Ovary (tissue), 9 donors: ENCODE results near the gene MSH3. TPM values are rescaled to one million over a fixed set of nuclear protein-coding genes. Genes with fewer than 3 reads are reported as not detected.

Source experiments
- DNase-seq, 5 donors: peaks; one replicate each; pipeline ENCODE4 v3.0.0-alpha.2; 2019 to 2020
- H3K27ac ChIP-seq, 2 donors: fragments of 200-600 bp; one replicate each; pipeline versions ENCODE4 v1.5.1 to v1.8.0; 2019 to 2022
- H3K27me3 ChIP-seq: fragments of 200-600 bp; one replicate; pipeline ENCODE4 v1.8.0; 2022
- H3K36me3 ChIP-seq: fragments of 200-600 bp; sonication (generic); one replicate; pipeline ENCODE4 v1.5.1; 2019
- H3K4me1 ChIP-seq: one replicate; pipeline ENCODE4 v1.8.1; 2013; ENCODE audit warnings: mild to moderate bottlenecking, moderate library complexity; ENCODE audit not compliant: insufficient read depth
- H3K4me3 ChIP-seq: fragments of 200-600 bp; sonication (generic); one replicate; pipeline ENCODE4 v1.5.1; 2017
- H3K9me3 ChIP-seq, 2 donors: fragments of 200-600 bp in 1 of 2; sonication (generic) in 1 of 2; one replicate each; pipeline versions ENCODE4 v1.5.1 to v1.8.1; 2013 to 2019; ENCODE audit warnings: mild to moderate bottlenecking in 1 of 2, moderate library complexity in 1 of 2
- CTCF ChIP-seq, 3 donors: fragments of 450-650 bp in 2 of 3; fragments of 200-600 bp in 1 of 3; IDR thresholded peaks; one replicate each; pipeline versions ENCODE4 v1.5.1 to v1.8.0; 2016 to 2022; ENCODE audit warnings: antibody characterized with exemption in 3 of 3, mild to moderate bottlenecking in 1 of 3
- EP300 ChIP-seq: sonication (generic); formaldehyde crosslinking; IDR thresholded peaks from one replicate; pipeline ENCODE4 v1.6.1; 2017; ENCODE audit warnings: antibody characterized with exemption
- POLR2A ChIP-seq: fragments of 450-650 bp; IDR thresholded peaks from one replicate; pipeline ENCODE4 v1.6.1; 2017; ENCODE audit warnings: antibody characterized with exemption, mild to moderate bottlenecking, moderate library complexity
- WGBS, 3 donors: extraction: QIAGEN DNeasy Blood & Tissue Kit in 1 of 3; methylation state at CpG; one replicate each; pipeline versions ENCODE4 v1.1.5 to v1.1.7; 2013 to 2017; 5-methylcytosine and 5-hydroxymethylcytosine counted together
- intact Hi-C, 4 donors: fragments of 100-400 bp; cut with DNase I; formaldehyde crosslinking; loops; one replicate each; pipeline versions ENCODE4 v1.11.0 to v1.15.1; 2022 to 2023
- polyA plus RNA-seq, 2 donors: library from polyadenylated mRNA; stranded (reverse); fragments of 200-250 nt in 1 of 2; fragments of 350-450 nt in 1 of 2; fragmentation: Illumina TruSeq in 1 of 2; extraction: RNeasy Lipid Tissue Mini Kit (QIAGEN cat#74804) in 1 of 2; gene quantifications; one replicate each; pipeline ENCODE4 v1.2.3, GENCODE V29; 2013 to 2014
- total RNA-seq, 7 donors: library from RNA; depleted of rRNA in 2 of 7; stranded (reverse); fragments of >200 nt in 2 of 7; fragmentation: NEBNext Ultra II Directional in 3 of 7; extraction: Animal tissue kit (Norgen Biotek cat#: 25700) in 3 of 7; gene quantifications; one replicate each; pipeline versions ENCODE4 v1.1.0 to v1.2.4, GENCODE V29; 2016 to 2023
- donor health status: DM: no; HTN: no; CAD: no; lungs with moderate emphysema.
- donor health status: DM: no; HTN: no; CAD: no.
- donor health status: Bipolar disorder and iron deficiency.
- donor health status: DM: yes; HTN: yes; CAD: no.
- donor health status: DM: no; HTN: no; CAD: no.
- donor health status: DM: yes; HTN: yes; CAD: no.

Gene MSH3
- total and polyA plus RNA-seq, 9 donors, result 5.1 to 17.0 (median 13.1) TPM

DNA sequence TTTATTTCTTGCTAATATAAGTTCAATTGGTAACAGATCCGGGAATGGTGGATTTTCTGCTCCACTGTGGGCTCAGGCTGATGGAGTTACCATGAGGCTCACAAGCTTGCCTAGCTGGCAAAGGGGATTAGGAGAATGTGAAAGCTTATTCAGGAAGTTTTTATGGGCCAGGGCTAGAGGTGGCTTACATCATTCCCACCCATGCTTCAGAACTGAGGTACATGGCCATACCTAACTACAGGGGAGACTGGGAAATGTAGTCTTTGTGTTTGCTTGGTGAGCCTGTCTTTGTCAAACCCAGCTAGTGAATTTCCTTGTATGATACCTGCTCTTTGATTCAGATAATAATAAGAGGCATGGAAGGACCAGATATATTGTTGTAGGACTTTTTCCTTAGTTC lies 106.2 kb downstream of the MSH3 start:
- DNase-seq, result no peak
- WGBS, 3 donors, result 100% methylated on average over 1 of the region's 1 CpG
- TF ChIP-seq CTCF (IDR thresholded peaks at IDR 0.05) (no peak), POLR2A (no peak), EP300 (no peak)
- no peaks in the 10 kb centered on the region for H3K27me3 ChIP-seq
- intact Hi-C loops, result no loop called here
- H3K4me3 ChIP-seq, result no peak overlapping the region
- no peaks in the 10 kb centered on the region for H3K36me3 ChIP-seq
- no peak overlapping the region for H3K27ac ChIP-seq
- no peaks in the 10 kb centered on the region for H3K9me3 ChIP-seq
- no peaks in the 10 kb centered on the region for H3K4me1 ChIP-seq

DNA sequence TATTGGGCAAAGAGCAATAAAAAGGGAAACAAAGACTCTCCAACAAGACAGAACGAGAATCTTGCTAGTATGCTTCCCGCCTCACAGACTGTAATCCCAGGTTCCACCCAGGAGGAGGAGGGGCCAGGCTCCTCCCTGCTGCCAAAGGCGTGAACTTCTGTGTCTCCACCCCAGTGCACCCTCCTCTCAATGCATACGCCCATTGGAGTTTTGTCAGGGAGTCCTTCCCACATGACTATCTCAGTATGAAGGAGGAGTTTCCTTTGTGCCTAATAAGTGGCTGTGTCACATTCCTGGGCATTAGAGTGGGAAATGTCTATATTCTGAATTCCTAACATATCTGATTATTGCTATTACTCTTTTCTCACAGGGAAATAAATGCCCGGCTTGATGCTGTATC lies 106.7 kb downstream of the MSH3 start:
- Histone ChIP-seq H3K27me3 (no peaks in the 10 kb centered on the region), H3K9me3 (no peaks in the 10 kb centered on the region), H3K4me1 (no peaks in the 10 kb centered on the region), H3K27ac (no peak overlapping the region), H3K36me3 (no peaks in the 10 kb centered on the region), H3K4me3 (no peak overlapping the region)
- TF ChIP-seq EP300 (no peak), POLR2A (no peak), CTCF (IDR thresholded peaks at IDR 0.05) (no peak)
- 95 to 97% (median 95%) methylated on average over 5 of the region's 5 CpGs for WGBS, 3 donors
- intact Hi-C loops, result no loop called here
- no peak for DNase-seq

GRCh38 chr5:80761966-80762365 lies 107.5 kb downstream of the MSH3 start:
- no peaks in the 10 kb centered on the region for H3K4me1 ChIP-seq
- WGBS, 3 donors, result 14 to 28% (median 27%) methylated on average over 1 of the region's 1 CpG
- no peaks in the 10 kb centered on the region for H3K9me3 ChIP-seq

GRCh38 chr5:80762573-80762972 lies 108.1 kb downstream of the MSH3 start:
- WGBS, 3 donors, result 97 to 98% (median 98%) methylated on average over 4 of the region's 4 CpGs

More at GRCh38 chr5:80761966-80762365, 107.5 kb downstream of the MSH3 start:
- intact Hi-C loops, result no loop called here
- no peaks in the 10 kb centered on the region for H3K36me3 ChIP-seq
- TF ChIP-seq POLR2A (no peak), EP300 (no peak), CTCF (IDR thresholded peaks at IDR 0.05) (no peak)
- H3K4me3 ChIP-seq, result no peak overlapping the region
- H3K27ac ChIP-seq, result no peak overlapping the region
- no peaks in the 10 kb centered on the region for H3K27me3 ChIP-seq
- DNase-seq, result no peak

More at GRCh38 chr5:80762573-80762972, 108.1 kb downstream of the MSH3 start:
- no peaks in the 10 kb centered on the region for H3K36me3 ChIP-seq
- H3K27me3 ChIP-seq, result no peaks in the 10 kb centered on the region
- no peak overlapping the region for H3K27ac ChIP-seq
- intact Hi-C loops, result no loop called here
- TF ChIP-seq EP300 (no peak), CTCF (IDR thresholded peaks at IDR 0.05) (no peak), POLR2A (no peak)
- H3K4me3 ChIP-seq, result no peak overlapping the region
- DNase-seq, result no peak
- no peaks in the 10 kb centered on the region for H3K4me1 ChIP-seq
- no peaks in the 10 kb centered on the region for H3K9me3 ChIP-seq
